Measurements from ENCODE around the gene LAMA2.

Gene LAMA2

DNA sequence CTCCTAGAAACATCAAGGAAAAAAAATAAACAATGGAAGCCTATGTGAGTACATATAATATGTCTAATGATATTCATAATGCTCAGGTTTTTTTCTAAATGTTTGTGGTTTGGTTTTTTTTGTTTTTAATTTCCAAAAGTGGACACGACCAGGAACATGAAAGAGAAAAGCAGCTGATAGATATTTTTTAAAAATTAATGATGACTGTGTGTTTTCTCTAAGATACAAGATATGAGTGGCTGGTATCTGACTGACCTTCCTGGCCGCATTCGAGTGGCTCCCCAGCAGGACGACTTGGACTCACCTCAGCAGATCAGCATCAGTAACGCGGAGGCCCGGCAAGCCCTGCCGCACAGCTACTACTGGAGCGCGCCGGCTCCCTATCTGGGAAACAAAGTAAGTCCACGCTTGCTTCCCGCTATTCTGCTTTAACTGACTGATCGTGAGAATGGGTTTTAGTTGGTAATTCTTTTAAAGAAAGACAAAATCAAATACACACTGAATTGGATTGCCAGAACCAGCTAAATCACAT, 309.6 kb downstream of the LAMA2 start:
- no peak for DNase-seq
- in situ Hi-C loops (cut with MboI; ENCODE audit: low pct_unique_long_range_greater_than_20kb, low sequenced_read_pairs) = no loop called here

GRCh38 chr6:129194306-129194941, 311.5 kb downstream of the LAMA2 start:
- DNase-seq = no peak
- in situ Hi-C loops (cut with MboI; ENCODE audit: low pct_unique_long_range_greater_than_20kb, low sequenced_read_pairs) = no loop called here

- no peak for DNase-seq
- in situ Hi-C loops (cut with MboI; ENCODE audit: low pct_unique_long_range_greater_than_20kb, low sequenced_read_pairs) = no loop called here
These were observed 312.2 kb downstream of the LAMA2 start for GRCh38 chr6:129195161-129195560.

DNA sequence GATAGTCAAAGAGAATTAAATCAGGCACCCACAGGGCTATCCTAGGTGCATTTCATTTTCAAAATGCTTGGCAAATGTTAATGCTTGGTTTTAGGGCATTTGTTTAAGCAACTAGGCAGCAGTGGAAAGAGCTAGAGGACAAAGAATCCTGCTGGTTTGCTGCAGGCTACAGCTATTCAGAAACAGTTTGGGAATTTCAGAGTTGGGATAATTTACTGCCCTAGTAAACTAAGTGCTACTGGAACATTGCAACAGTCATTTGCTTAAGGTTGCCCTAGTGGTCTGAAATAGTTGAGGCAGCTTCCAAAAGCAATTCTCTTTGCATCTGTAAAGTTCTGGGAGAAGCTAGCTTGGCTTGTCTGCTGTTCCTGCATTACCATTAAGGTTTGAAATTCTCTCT, 312.7 kb downstream of the LAMA2 start:
- in situ Hi-C loops (cut with MboI; ENCODE audit: low pct_unique_long_range_greater_than_20kb, low sequenced_read_pairs) = no loop called here
- no peak for DNase-seq

GRCh38 chr6:129197154-129197553, 314.2 kb downstream of the LAMA2 start:
- in situ Hi-C loops (cut with MboI; ENCODE audit: low pct_unique_long_range_greater_than_20kb, low sequenced_read_pairs) = no loop called here
- no peak for DNase-seq

- DNase-seq = no peak
- in situ Hi-C loops (cut with MboI; ENCODE audit: low pct_unique_long_range_greater_than_20kb, low sequenced_read_pairs) = no loop called here
These were observed 317.2 kb downstream of the LAMA2 start for GRCh38 chr6:129200151-129200550.

- in situ Hi-C loops (cut with MboI; ENCODE audit: low pct_unique_long_range_greater_than_20kb, low sequenced_read_pairs) = no loop called here
- DNase-seq = no peak
These were observed 320.4 kb downstream of the LAMA2 start for GRCh38 chr6:129203190-129203900.

GRCh38 chr6:129206821-129207220, 323.9 kb downstream of the LAMA2 start:
- no peak for DNase-seq
- in situ Hi-C loops (cut with MboI; ENCODE audit: low pct_unique_long_range_greater_than_20kb, low sequenced_read_pairs) = no loop called here

DNA sequence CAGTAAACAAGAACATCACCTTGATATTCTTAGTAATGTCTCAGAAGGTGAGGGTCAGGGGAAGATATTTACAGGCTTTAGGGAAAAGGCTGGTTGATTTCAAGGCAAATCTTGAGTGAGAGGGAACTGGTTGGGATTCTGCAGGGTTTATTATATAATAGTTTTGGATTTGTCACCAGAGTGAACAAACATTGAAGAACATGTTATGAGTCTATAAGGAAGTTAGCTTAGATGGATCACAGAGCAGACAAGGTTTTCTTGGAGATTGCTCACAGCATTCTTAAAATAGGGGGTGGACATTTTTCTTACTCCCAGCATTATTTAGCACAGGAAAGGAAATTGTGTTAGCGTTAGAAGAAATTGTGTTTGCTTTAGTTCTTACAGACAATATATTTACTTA, 324.9 kb downstream of the LAMA2 start:
- no peak for DNase-seq
- in situ Hi-C loops (cut with MboI; ENCODE audit: low pct_unique_long_range_greater_than_20kb, low sequenced_read_pairs) = no loop called here

GRCh38 chr6:129208415-129209034, 325.6 kb downstream of the LAMA2 start:
- no peak for DNase-seq
- in situ Hi-C loops (cut with MboI; ENCODE audit: low pct_unique_long_range_greater_than_20kb, low sequenced_read_pairs) = no loop called here

DNA sequence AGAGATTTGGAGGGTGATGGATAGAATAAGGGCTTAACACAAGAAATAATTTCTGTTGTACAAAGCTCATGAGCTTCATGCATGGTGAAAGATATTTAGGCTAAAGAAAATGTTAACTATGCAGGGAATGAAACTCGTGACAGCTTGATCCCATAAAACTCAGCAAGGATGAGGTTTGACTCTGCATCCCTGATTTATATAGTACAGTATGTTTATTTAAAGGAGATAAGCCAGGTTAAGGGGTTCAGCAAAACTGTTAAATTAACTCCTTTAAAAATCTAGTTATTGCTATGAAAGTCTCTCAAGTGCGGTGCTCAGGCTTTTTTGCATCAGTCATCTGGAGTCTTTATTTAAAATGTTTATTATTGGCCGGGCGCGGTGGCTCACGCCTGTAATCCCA, 326.4 kb downstream of the LAMA2 start:
- DNase-seq = no peak
- in situ Hi-C loops (cut with MboI; ENCODE audit: low pct_unique_long_range_greater_than_20kb, low sequenced_read_pairs) = no loop called here

- in situ Hi-C loops (cut with MboI; ENCODE audit: low pct_unique_long_range_greater_than_20kb, low sequenced_read_pairs) = no loop called here
- no peak for DNase-seq
These were observed 327.7 kb downstream of the LAMA2 start for GRCh38 chr6:129210684-129211083.

DNA sequence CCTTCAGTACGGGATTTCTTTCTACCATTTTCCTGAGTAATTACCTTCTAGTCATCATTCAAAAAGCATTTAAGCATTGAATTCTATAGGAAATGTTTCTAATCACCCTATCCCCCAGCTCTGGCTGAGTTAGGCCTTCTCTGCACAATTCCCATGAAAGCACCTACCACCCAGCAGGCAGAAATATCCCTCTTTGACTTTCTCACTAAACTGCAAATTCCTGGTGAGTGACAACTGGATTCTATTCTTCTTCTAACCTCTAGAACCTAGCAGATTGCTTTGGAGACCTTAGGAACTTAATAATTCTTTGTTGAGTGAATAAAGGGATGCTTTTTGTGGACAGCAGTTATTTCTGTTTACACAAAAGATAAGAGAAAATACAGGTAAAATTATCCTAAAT, 328.7 kb downstream of the LAMA2 start:
- DNase-seq = no peak
- in situ Hi-C loops (cut with MboI; ENCODE audit: low pct_unique_long_range_greater_than_20kb, low sequenced_read_pairs) = no loop called here

DNA sequence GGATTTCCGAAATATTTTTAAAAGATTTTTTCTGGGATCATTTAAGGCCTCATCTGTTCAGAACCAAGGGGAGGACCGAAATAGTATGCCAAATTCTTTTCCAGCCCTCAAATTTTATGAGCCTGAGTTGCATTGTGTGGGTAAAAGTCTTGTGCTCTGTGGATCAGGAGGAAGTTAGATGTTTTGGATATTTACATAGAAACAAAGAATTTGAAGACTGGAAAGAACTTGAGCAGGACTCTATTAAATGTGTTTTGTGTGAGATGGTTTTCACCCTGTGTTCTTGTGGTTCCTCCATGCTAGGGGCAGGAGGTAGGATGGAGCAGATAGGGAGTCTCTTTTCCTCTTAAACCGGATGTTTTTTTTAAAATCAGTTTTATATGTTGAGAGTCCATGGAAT, 329.1 kb downstream of the LAMA2 start:
- no peak for DNase-seq
- in situ Hi-C loops (cut with MboI; ENCODE audit: low pct_unique_long_range_greater_than_20kb, low sequenced_read_pairs) = no loop called here

GRCh38 chr6:129215246-129215645, 332.3 kb downstream of the LAMA2 start:
- DNase-seq = no peak
- in situ Hi-C loops (cut with MboI; ENCODE audit: low pct_unique_long_range_greater_than_20kb, low sequenced_read_pairs) = no loop called here

DNA sequence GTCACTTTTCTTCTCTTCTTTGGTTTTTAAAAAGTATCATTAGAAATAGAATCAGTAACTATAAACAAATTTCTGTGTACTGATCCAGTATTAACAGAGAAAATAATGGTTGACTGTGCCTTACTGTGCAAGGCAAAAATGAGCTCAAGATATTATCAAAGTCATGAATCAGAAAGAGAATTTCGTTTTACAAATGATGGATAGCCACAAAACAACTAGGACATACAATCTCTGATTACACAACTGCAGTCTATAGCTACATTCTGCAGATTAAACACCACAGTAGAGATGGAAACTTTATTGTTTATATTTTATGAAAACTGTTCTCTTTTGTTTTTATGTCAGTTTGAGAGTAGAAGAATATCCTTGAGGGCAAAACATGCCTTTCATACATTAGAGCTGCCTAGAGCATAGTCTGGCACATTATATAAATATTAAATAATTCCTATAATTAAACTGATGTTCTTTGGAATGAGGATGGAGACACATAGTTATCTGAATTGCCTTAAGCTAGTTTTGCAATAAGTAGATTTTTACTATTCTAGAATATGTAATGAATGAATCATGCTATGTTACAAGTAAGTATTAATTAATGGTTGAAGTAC, 333.1 kb downstream of the LAMA2 start:
- no peak for DNase-seq
- in situ Hi-C loops (cut with MboI; ENCODE audit: low pct_unique_long_range_greater_than_20kb, low sequenced_read_pairs) = no loop called here

DNA sequence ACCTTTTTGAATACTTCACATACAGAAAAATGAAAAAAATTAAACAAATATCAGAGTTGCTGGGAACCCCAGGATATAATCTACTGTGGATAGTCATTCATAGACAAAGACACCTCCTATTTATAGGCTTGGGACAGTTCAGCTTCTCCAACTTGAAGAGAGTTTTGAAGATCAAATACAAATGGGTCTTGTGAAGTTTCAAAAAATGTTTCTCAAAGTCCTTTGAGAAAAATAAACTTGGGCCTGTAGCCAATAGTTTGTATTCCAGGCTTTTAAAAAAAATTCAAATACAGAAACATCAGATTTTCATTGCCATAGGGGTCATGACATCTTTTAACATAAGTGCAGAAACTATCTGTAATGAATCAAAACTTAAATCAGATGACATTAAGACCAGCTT, 334.8 kb downstream of the LAMA2 start:
- no peak for DNase-seq
- in situ Hi-C loops (cut with MboI; ENCODE audit: low pct_unique_long_range_greater_than_20kb, low sequenced_read_pairs) = no loop called here

GRCh38 chr6:129233458-129234134, 350.7 kb downstream of the LAMA2 start:
- in situ Hi-C loops (cut with MboI; ENCODE audit: low pct_unique_long_range_greater_than_20kb, low sequenced_read_pairs) = no loop called here
- no peak for DNase-seq

DNA sequence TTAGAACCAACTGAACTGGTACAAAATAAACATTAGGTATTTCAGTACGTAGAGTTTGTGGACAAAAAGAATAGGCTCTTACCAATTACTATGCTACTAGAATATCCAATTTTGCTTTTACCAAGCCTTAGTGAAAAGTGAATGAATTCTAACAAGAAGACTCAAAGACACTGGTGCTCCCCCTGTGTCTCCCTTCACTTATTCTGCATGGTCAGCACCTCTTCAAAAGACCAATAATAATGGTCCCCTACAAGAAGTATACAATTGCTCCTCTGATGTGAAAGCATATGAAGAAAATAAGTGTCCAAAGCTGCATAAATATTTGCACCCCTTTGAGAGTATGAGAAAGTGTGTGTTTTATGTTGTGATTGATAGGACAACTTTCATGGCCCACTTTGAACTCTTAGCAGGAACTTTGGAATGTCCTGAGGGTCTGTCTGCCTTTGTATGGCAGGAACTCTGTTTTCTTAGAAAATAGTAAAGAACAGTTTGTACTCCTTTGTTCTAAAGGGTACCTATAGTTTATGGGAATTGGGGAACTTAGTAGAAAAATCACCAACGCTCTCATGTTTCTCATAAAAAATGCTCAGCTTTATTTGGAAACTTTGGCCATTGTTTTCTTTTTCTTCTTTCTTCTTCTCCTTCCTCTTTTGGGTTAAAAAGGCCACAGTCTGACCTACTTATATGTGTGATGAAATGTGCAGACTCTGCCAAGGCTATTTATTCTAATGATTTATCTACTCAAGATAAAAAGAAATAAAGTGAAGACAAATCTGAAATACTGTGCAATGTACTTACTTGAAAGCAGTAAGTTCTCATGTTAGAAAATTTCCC, 352.4 kb downstream of the LAMA2 start:
- in situ Hi-C loops (cut with MboI; ENCODE audit: low pct_unique_long_range_greater_than_20kb, low sequenced_read_pairs) = no loop called here

More for the DNA sequence above, 352.4 kb downstream of the LAMA2 start:
- DNase-seq = no peak
